Esophagus muscularis mucosa (tissue), 4 donors: Measurements from ENCODE around the gene PRM1. TPM values are rescaled to one million over a fixed set of nuclear protein-coding genes. Genes with fewer than 3 reads are reported as not detected.

Source experiments
- DNase-seq: peaks from one replicate; pipeline ENCODE4 v3.0.0-alpha.2; 2017; ENCODE audit errors: extremely low spot score
- H3K27ac ChIP-seq, 4 donors: fragments of 200-600 bp; sonication (generic); replicated peaks in 1 of 4; 1 replicate in 3 of 4; 2 replicates in 1 of 4; pipeline ENCODE4 v1.5.1; 2016 to 2019; ENCODE audit warnings: mild to moderate bottlenecking in 1 of 4
- H3K27me3 ChIP-seq, 4 donors: fragments of 200-600 bp; sonication (generic); one replicate each; pipeline versions ENCODE4 v1.5.1 to v1.6.0; 2016 to 2019
- H3K36me3 ChIP-seq, 4 donors: fragments of 200-600 bp; sonication (generic); one replicate each; pipeline ENCODE4 v1.5.1; 2016 to 2019
- H3K4me1 ChIP-seq, 4 donors: fragments of 200-600 bp; sonication (generic); one replicate each; pipeline ENCODE4 v1.5.1; 2016 to 2019
- H3K4me3 ChIP-seq, 4 donors: fragments of 200-600 bp; sonication (generic); 1 replicate in 2 of 4; 2 replicates in 2 of 4; pipeline ENCODE4 v1.5.1; 2016 to 2019; ENCODE audit warnings: mild to moderate bottlenecking in 4 of 4, moderate library complexity in 1 of 4
- H3K9me3 ChIP-seq, 4 donors: fragments of 200-600 bp; sonication (generic); 1 replicate in 3 of 4; 2 replicates in 1 of 4; pipeline ENCODE4 v1.5.1; 2016 to 2019
- EP300 ChIP-seq: sonication (generic); formaldehyde crosslinking; IDR thresholded peaks from one replicate; pipeline ENCODE4 v1.6.1; 2017; ENCODE audit warnings: antibody characterized with exemption
- POLR2A ChIP-seq: fragments of 450-650 bp; IDR thresholded peaks from one replicate; pipeline ENCODE4 v1.6.1; 2017; ENCODE audit warnings: antibody characterized with exemption, moderate library complexity, mild to moderate bottlenecking, low read depth
- POLR2AphosphoS5 ChIP-seq, 2 donors: sonication (generic); formaldehyde crosslinking; IDR thresholded peaks; one replicate each; pipeline ENCODE4 v1.6.1; 2017; ENCODE audit warnings: antibody characterized with exemption in 2 of 2
- WGBS: methylation state at CpG from one replicate; pipeline ENCODE4 v1.1.5; 2018; 5-methylcytosine and 5-hydroxymethylcytosine counted together
- intact Hi-C: fragments of 100-400 bp; cut with DNase I; formaldehyde crosslinking; loops from one replicate; pipeline ENCODE4 v1.15.1; 2023
- total RNA-seq, 4 donors: library from RNA; depleted of rRNA; stranded (reverse); fragments of >200 nt; gene quantifications; one replicate each; pipeline versions ENCODE4 v1.1.0 to v1.2.1, GENCODE V29; 2016
- TF ChIP-seq, protein P1 (sequence below), 3 experiments: fragments of 200-600 bp in 2 of 3; fragments of 450-650 bp in 1 of 3; sonication (generic) in 2 of 3; IDR thresholded peaks; one replicate each; pipeline ENCODE4 v1.5.1; 2017 to 2019; ENCODE audit warnings: antibody characterized with exemption in 3 of 3, mild to moderate bottlenecking in 2 of 3, moderate library complexity in 1 of 3

The PRM1 gene
- total RNA-seq, 4 donors from 2014 or later = not detected

DNA sequence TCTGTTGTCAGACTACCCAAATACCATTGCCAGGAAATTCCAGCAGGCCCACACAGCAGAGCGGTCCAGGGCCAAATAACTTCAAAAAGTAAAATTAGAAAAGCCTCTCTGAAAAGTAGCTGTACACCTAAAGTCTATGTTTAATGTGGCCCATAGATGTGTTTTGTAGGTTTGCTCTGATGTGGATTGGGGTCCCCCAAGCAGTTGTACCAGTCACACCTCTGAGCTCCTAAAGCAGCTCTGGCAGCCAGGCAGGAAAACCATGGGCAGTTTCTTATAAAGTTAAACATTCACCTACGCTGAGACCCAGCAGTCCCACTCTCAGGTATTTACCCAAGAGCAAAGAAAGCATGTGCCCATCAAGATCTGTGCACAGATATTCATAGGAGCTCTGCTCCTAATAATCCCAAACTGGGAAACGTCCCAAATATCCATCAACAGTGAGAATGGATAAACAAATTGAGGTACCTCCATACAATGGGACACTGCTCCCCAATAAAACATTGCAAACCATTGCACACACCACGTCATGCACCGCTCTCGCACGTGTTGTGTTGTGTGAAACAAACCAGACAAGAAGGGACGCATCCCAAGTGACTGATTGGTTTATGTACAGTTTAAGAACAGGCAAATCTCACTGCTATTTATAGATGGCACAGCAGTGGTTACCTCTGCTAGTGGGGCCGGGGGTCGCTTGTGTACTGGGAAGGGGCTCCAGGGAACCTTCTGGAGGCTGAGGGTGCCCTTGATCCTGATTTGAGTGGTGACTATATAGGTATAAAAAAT lies 15.8 kb upstream of the PRM1 start:
- Histone ChIP-seq H3K27me3 (no peaks in the 10 kb centered on the region), H3K4me3 (peak overlapping the region in 3 of 4 donors; percentile 31 to 45 (median 36)), H3K4me1 (peaks cover 13 to 15% (median 14%) of the 10 kb centered on the region in 4 donors), H3K27ac (no peak overlapping the region), H3K9me3 (no peaks in the 10 kb centered on the region), H3K36me3 (no peaks in the 10 kb centered on the region)
- DNase-seq = no peak
- 47% methylated on average over 9 of the region's 10 CpGs for WGBS
- intact Hi-C loops = no loop called here
- no peak for TF ChIP-seq POLR2A
- no peak for TF ChIP-seq EP300
- TF ChIP-seq POLR2AphosphoS5 (IDR thresholded peaks at IDR 0.05) = no peak
- TF ChIP-seq, protein P1, sequence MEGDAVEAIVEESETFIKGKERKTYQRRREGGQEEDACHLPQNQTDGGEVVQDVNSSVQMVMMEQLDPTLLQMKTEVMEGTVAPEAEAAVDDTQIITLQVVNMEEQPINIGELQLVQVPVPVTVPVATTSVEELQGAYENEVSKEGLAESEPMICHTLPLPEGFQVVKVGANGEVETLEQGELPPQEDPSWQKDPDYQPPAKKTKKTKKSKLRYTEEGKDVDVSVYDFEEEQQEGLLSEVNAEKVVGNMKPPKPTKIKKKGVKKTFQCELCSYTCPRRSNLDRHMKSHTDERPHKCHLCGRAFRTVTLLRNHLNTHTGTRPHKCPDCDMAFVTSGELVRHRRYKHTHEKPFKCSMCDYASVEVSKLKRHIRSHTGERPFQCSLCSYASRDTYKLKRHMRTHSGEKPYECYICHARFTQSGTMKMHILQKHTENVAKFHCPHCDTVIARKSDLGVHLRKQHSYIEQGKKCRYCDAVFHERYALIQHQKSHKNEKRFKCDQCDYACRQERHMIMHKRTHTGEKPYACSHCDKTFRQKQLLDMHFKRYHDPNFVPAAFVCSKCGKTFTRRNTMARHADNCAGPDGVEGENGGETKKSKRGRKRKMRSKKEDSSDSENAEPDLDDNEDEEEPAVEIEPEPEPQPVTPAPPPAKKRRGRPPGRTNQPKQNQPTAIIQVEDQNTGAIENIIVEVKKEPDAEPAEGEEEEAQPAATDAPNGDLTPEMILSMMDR (IDR thresholded peaks at IDR 0.05) = no peak

DNA sequence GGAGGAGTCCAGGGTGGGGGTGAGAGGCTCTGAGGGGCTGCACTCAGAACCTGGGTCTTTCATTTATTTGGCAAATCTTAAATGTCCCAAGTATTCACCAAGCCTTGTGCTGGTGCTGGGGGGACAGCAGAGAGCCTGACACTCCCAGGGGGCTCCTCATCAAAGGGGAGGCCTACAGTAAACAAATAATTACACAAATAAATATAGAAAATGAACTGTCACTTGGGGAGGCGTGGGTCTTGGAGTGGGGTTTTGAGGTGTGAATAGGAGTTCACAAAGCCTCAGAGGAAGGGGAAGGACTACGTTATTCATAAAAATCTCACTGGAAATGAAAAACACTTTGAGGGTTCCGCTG lies 15.2 kb upstream of the PRM1 start:
- TF ChIP-seq POLR2AphosphoS5 (IDR thresholded peaks at IDR 0.05) (no peak), POLR2A (no peak), EP300 (no peak)
- TF ChIP-seq, protein P1 (IDR thresholded peaks at IDR 0.05) = no peak
- Histone ChIP-seq H3K27me3 (no peaks in the 10 kb centered on the region), H3K4me1 (peaks cover 13 to 15% (median 14%) of the 10 kb centered on the region in 4 donors), H3K36me3 (no peaks in the 10 kb centered on the region), H3K4me3 (no peak overlapping the region), H3K27ac (no peak overlapping the region), H3K9me3 (no peaks in the 10 kb centered on the region)
- WGBS = 94% methylated on average over 3 of the region's 3 CpGs
- DNase-seq = no peak
- intact Hi-C loops = no loop called here

DNA sequence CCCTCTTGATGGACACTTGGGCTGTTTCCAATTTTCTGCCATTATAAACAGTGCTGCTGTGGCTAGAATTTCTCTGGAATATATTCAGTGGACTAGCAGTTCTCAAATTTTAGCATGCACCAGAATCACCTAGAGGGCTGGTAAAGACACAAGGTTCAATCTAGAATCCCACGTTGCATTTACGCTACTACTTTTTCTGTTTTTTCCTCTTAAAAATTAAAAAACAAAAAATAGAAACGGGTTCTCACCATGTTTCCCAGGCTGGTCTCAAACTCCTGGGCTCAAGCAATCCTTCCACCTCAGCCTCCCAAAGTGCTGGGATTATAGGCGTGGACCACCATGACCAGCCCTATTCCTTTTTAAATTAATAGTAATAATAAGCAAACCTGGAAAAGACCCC lies 14.5 kb upstream of the PRM1 start:
- Histone ChIP-seq H3K4me1 (peaks cover 13 to 15% (median 14%) of the 10 kb centered on the region in 4 donors), H3K27me3 (no peaks in the 10 kb centered on the region), H3K4me3 (no peak overlapping the region), H3K27ac (no peak overlapping the region), H3K36me3 (no peaks in the 10 kb centered on the region), H3K9me3 (no peaks in the 10 kb centered on the region)
- intact Hi-C loops = no loop called here
- TF ChIP-seq POLR2A (no peak), EP300 (no peak), POLR2AphosphoS5 (IDR thresholded peaks at IDR 0.05) (no peak)
- TF ChIP-seq, protein P1 (IDR thresholded peaks at IDR 0.05) = no peak
- DNase-seq = no peak
- 89% methylated on average over 4 of the region's 4 CpGs for WGBS

DNA sequence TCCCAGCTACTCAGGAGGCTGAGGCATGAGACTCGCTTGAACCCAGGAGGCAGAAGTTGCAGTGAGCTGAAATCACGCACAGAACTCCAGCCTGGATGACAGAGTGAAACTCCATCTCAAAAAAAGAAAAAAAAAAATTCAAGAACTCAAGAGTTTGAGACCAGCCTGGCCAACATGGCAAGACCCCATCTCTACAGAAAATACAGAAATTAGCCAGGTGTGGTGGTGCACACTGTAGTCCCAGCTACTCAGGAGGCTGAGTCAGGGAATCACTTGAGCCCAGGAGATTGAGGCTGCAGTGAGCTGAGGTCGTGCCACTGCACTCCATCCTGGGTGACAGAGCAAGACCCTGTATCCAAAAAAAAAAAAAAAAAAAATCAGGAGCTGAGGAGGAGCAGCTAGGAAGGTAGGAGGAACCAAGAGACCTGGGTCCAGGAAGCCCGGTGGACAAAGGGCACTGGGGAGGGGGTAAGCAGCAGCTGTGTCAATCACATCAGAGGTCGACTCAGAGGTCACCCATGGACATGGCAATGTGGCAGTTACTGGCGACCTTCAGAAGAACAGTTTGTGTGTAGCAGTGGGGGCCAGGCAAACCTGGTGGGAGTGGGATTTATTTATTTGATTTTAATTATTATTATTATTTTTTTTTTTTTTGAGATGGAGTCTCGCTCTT lies 11.1 kb upstream of the PRM1 start:
- Histone ChIP-seq H3K4me1 (peaks cover 5 to 7% (median 6%) of the 10 kb centered on the region in 4 donors), H3K36me3 (no peaks in the 10 kb centered on the region), H3K27me3 (no peaks in the 10 kb centered on the region), H3K27ac (no peak overlapping the region), H3K9me3 (no peaks in the 10 kb centered on the region), H3K4me3 (no peak overlapping the region)
- TF ChIP-seq POLR2A (no peak), POLR2AphosphoS5 (IDR thresholded peaks at IDR 0.05) (no peak), EP300 (no peak)
- TF ChIP-seq, protein P1 (IDR thresholded peaks at IDR 0.05) = no peak
- no peak for DNase-seq
- 85% methylated on average over 7 of the region's 7 CpGs for WGBS
- intact Hi-C loops = no loop called here
